HG02840 (cell line): ENCODE data around the gene ANAPC5.

Source experiments
- ATAC-seq: cut with Tn5 transposase; IDR thresholded peaks from one replicate; pipeline ENCODE4 v1.9.1; 2021; ENCODE audit warnings: mild to moderate bottlenecking, moderate library complexity, moderate number of reproducible peaks; ENCODE audit not compliant: unreplicated experiment, low FRiP score

The ANAPC5 gene

DNA sequence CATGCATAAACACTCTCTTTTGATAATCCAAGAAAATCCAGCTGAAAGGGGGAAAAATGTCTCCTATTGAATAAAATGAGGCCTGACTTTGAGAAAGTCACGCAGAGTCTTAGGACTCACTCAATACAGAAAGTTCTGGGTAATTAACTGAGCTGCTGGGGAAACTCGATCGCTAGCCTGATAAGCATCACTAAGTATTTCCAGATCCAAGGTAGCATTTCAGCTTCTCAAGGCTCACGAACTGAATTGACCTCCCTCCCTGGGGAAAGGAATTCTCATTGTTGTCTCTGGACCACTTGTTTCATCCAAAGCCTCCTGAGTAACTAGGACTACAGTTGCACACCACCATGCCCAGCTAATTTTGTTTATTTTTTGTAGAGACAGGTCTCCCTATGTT lies 13.8 kb upstream of the ANAPC5 start:
- ATAC-seq = no peak

DNA sequence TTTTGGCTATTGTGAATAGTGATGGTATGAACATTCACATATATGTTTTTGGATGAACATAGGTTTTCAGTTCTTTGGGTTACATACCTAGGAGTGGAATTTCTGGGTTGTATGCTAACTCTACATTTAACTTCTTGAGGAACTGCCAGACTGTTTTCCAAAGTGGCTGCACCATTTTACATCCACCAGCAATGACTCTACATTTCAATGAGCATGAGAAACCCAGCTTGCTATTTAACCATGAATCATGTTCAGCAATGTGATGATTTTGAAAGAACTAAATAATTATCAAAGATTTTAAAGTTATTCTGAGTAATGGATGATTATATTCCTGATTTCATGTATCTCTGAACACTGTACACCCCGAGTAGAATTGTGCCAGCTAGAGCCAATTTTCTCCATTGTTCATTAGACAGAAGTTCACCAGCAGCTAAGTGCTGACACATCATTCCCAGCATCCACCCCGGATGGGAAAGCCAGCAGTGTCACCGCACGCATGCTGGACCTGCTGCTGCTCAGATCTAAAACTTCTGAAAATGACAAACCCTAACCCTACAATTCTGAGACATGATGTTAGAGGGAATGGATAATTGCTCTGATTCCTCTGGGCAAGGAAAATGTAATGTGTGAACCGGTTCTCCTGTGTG lies 13.3 kb upstream of the ANAPC5 start:
- ATAC-seq = no peak

DNA sequence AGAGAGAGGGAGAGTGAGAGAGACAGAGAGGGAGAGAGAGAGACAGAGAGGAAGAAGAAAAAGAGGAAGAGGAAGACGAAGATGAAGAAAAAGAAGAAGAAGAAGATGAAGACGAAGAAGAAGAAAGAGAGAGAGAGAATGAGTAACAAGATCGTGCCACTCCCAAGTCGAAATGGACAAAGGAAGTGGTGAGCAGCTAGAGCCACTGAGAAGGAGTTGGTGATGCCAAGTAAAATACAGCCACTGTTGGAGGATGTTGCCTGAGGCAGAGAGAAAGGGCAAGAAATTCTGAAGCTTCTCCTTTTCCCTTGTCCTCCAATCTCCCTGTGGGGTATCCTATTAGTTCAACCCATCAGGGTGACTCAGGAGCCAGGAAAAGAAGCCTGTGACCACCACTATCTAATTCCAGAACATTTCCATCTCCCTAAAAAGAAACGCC lies 12.5 kb upstream of the ANAPC5 start:
- ATAC-seq = no peak

DNA sequence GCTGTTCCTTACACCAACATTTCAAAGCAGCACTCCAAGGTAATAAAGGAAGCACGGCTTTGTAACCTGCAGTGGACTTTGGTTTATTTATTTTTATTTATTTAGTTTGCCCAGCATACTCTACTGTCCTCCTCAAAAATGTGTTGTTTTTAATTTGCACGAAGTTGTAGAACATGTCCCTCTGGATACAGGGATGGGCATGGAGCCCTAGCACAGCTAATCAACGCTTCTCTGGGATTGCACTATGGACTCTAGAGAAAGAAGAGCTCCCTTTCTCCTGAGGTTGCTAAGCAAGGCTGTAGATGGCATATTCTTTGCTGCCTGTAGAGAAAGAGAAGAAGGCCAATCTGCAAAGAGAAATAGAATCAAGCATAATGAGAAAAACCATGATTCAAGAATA lies 5.9 kb upstream of the ANAPC5 start:
- no peak for ATAC-seq

DNA sequence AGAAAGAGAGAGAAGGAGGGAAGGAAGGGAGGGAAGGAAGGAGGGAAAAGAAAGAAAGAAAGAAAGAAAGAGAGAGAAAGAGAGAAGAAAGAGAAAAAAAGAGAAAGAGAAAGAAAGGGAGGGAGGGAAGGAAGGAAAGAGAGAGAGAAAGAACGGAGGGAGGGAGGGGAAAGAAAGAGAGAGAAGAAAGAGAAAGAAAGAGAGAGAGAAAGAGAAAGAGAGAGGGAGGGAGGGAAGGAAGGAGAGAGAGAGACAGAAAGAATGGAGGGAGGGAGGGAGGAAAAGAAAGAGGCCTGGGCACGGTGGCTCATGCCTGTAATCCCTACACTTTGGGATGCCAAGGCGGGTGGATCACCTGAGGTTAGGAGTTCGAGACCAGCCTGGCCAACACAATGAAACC lies 5.1 kb upstream of the ANAPC5 start:
- ATAC-seq = no peak

DNA sequence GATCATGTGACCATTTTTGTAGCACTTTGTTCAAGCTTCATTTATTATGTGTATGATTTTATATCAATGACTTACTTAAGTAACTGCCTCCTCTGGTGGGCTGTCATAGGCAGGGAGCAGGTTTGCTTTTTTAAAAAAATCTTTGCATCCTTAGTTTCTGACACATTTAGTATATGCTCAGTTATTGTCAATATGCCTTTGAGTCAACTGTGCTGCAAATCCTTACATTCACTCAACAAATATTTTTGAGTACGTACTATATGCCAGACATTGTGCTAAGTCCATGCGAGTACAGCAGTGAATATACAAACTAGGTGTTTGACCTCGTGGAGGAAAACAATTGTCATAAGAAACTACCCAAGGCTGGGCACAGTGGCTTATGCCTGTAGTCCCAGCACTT lies 4.4 kb upstream of the ANAPC5 start:
- ATAC-seq = no peak

DNA sequence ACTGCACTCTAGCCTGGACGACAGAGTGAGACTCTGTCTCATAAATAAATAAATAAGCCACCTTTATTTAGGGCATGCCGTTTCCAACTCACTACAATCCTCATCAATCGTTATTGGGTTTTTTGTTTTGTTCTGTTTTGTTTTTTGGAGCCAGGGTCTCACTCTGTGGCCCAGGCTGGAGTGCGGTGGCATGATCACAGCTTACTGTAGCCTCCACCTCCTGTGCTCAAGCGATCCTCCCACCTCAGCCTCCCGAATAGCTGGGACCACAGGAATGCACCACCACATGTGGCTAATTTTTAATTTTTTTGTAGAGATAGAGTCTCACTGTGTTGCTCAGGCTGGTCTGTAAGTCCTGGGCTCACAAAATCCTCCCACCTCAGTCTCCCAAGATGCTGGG lies 3.6 kb upstream of the ANAPC5 start:
- no peak for ATAC-seq

DNA sequence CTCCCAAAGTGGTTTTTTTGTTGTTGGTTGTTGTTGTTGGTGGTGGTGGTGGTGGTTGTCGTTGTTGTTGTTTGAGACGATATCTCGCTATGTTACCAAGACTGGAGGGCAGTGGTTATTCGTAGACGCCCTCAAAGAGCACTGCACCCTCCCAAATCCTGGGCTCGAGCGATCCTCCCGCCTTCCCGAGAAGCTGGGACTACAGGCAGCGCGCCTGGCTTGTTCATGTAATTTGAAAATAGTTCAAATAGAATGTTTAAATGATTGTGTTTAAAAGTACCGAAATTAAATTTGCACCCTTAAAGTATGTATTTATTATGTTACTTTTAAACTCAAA lies 439 bp upstream of the ANAPC5 start:
- ATAC-seq = no peak

DNA sequence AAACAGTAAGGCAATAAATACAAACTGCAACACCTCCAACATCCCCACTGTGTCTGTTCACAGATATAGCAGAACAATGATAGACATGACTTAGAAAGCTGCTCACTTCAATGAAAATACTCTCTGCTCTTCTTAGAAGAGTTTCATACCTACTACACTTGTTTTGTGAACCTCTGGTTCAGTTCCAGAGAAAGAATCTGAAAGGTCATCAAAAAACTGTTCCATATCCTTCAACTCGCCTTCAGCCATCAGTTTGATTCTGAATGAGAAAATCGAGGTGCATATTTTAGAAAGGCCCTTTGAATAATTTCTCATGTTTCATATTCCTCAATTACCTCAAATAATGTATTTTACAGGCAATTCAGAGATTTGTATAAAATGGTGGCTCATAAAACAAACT lies 5.5 kb downstream of the ANAPC5 start:
- ATAC-seq = no peak

DNA sequence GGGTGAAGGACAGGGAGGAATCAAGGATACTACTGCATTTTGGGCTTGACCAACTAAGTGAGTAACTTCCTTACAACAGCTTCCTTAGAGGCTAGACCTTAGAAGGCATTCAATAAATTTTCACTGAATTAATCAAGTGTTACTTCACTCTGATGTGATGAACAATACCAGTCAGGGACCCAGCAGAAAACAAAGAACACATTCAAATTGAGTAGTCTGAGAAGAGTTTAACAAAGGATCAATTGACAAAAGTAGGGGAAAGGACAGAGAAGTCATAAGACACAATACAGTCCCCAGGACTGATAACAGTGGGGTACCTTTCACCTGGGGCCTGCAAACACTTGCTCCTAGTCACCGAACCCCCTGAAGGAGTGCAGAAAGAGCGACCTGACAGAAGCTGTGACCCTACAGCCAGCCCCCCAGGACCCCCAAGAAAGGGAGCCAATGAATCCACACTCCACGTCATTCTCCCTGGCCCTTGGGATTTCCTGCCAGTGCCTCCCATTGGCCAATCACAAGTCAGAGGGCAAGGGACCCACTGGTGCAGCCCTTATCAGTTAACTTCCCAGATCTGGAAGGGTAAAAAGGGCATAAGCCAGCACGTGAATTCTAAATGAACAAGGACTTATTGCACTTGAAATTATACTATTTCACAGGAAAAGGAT lies 6.9 kb downstream of the ANAPC5 start:
- ATAC-seq = no peak

DNA sequence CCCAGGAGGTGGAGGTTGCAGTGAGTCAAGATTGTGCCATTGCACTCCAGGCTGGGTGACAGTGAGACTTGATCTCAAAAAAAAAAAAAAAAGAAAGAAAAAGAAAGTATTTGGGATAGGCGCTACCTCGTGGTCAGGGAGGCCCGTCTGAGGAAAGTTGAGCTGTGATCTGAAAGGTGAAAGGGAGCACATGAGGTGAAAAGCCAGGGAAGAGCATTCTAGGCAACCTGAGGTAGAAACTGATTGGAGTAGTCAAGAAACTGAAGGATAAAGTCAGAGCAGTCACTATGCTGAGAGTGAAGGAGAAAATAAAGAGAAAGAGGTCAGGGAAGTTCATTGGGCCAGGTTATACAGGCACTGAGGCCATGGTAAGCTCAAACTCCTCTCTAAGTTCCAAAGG lies 7.7 kb downstream of the ANAPC5 start:
- no peak for ATAC-seq

DNA sequence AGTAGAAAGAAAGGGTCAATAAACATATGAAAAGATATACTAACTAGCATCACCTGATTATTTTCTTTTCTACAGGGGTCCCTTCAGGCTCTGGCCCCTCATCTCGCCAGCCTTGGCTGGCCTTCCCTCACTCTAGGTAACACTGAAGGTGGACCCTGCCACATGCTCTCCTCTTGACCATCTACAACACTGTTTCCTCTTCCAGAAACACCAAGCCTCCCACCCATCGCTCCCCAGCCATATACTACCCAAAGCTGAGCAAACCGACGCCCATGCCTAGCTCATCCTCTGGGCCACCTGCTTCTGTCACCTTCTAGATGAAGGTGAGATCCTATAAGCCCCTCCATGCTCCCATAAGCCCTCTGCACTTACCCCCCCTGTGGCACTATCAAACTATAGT lies 14.8 kb downstream of the ANAPC5 start:
- ATAC-seq = no peak

DNA sequence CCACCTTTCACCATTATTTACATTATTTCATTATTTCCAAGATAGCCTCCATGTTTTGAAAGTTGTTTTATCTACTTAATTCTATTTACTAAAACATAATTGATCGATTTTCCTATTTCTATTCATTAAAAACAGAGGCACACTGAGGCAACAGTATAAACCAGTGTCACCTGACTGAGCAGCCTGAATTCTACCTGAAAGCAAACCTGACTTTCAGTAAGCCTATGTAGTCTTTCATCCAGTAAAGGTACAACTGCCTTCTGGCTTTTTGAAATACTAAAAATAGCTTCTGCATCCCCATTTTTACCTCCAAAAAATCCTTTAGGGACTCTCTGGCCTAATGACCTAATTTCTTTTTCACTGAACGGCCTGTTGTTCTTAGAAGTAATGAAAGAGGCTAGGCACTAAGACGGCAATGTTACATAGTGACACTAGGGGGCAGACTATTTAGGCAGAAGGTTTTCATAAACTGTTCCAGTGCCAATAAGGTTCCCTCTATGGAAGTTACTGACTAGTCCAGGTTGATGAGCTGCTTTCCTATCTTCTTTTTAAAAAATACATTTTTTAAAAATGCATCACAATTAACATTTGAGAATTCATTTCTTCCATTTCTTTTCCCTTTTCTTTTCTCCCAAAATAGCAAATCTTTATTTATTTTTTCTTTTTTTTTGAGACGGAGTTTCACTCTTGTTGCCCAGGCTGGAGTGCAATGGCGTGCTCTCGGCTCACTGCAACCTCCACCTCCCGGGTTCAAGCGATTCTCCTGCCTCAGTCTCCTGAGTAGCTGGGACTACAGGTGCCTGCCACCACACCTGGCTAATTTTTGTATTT lies 17.5 kb downstream of the ANAPC5 start:
- ATAC-seq = no peak

DNA sequence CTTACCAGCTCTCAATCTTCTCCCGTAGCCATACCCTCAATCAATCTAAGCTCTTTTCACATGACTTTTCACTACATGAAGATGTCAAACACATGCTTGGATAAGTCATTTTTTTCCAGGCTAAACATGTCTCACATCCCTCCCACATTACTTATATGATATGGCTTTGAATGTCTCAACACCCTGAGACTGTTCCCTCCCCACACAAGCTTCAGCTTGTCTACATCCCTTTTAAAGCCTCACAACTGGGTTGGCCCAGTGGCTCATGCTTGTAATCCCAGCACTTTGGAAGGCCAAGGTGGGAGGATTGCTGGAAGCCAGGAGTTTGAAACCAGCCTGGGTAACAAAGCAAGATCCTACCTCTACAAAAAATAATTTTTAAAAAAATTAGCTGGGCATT lies 18.5 kb downstream of the ANAPC5 start:
- ATAC-seq = no peak

DNA sequence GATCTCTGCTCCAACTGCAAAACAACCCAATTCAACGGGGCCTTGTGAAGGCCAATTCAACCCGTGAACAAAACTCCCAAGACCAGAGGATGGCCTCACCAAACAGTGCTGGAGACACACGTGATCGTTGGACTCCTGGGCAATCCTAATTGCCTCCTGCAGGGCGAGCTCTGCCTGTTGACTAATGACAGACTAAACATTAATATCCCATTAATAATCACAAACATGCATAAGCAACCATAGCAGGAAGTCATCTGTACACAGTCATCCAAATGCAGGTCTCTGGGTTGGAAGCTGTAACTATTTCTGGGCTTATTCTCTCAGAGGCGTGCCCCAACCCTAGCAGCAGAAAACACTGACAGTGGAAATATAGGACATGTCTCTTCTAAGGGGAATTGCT lies 21.0 kb downstream of the ANAPC5 start:
- ATAC-seq = no peak

DNA sequence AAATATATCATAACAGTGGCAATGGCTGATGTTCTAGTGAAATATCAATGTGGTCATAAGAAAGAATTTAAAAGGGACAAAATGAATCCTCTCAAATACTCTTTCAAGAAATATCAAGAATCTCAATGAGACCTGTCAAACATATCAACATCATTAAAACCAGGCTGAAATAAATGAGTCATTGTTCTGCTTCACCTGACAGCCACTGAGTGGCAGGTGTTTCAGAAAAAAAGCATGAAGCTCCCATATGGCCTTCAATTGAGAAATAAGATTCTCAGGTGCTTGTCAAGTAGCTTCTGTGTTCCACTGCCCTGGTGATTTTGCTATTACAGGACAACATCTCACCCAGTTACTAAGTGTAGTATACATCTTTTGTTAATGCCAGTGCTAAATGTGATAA lies 21.5 kb downstream of the ANAPC5 start:
- no peak for ATAC-seq

DNA sequence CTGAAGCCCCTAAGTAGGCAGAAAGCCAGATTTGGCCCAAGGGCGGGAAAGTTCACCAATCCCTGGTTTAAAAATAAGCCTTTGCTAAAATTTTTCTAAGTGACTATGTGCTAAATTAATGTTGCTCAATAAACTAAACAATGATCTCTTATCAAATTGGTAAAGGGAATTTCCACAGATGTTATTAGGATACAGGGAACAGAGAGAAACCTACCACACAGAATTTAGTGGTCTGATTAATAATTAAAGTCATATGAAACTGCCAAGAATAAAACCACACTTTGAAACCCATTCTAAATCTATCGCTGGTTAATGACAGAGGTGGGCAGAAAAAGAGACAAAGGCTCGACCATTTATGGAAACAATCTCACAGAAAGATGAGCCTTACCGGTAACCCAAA lies 22.0 kb downstream of the ANAPC5 start:
- no peak for ATAC-seq

DNA sequence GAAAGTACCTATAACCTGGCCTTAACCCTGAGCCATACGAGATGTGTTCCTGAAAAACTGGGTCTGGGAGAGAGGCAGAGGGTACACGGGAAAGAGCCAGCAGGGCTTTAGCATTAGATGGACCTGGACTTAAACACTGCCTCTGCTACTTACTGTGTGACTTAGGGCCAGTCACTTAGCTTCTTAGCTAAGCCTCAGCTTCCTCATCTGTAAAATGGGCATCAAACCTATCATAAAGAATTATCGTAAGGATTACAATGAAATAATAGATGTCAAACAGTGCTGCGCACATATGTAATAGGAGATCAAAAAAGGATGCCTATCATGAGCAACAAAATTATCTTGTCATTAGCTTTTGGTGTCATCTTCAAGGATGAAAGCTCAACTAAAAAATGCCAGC lies 23.6 kb downstream of the ANAPC5 start:
- ATAC-seq = no peak

DNA sequence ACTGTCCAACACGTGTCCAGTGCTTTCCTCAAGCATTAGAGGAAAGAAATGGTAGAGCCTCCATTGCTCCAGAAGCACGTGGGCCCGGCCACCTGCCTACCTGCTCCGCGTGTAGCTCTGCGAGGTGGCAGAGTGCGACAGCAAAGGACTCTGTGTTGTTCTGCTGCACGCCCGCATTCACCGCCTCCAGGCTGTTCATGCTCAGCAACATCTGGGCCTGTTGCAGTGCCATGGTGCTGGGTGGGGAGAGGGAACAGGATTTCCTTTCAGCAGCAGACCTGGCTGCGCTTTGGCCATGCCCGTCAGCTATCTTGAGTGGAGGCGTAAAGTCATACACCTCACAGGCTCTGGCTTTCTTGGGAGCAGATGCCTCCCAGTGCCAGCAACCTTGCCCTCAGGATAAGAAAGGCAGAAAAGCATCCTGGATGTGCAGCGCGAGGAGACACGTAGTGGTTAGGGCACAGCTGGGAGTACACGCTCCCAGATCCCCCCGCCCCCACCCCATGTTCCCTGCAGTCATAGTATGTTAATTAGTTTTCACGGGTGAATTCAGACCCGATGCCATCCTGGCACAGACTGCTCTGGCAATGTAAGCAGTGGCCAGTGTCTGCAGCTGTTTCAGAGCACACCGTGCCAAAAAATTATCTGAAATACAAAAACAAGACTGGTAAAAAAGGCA lies 25.1 kb downstream of the ANAPC5 start:
- ATAC-seq = no peak

DNA sequence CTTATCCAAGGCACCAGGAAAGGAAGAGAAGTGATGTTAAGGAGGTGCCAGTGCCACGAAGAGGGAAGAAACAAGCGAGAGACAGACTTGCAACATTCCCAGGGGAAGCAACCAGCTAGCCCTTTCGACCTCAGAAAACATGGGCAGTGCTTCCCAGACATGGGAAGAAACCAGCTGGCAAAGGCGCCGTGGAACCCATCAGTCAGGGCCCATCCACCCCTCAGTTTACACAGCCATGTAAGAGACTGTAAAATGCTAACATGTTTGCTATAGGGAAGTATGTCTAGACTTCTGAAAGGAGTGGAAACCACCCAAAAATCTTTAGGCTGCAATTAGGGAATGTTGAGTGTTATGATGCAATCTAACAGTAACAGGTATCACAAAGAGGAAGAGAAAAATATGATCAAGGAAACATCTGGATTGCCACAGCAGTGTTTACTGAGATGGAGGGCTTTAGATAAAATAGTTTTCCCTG lies 26.3 kb downstream of the ANAPC5 start:
- ATAC-seq = no peak

DNA sequence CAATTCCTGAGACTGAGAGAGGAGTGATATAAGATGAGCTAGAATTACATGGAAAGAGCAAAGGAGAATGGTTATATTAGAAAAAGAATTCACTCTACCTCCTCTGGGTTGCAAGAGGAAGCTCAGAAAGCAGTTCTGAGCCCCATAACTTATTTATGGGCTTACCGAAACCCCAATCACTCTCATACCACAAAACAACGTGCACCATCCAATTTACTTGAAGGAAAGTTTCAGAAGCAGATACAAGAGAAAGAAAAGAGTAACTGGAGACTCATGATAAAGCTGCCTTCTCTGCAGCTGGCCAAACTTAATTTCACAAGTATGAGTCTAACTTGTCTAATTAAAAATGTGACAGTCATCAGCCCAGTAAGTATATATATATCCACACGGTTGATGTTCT lies 28.3 kb downstream of the ANAPC5 start:
- ATAC-seq = no peak
